Stomach (tissue), 9 donors: ENCODE measurements around the gene ART4. TPM values are rescaled to one million over a fixed set of nuclear protein-coding genes. Genes with fewer than 3 reads are reported as not detected.

Source experiments
- DNase-seq, 2 donors: peaks; one replicate each; pipeline versions ENCODE4 v3.0.0 to v3.0.0-alpha.2; 2013 to 2019
- H3K27ac ChIP-seq, 5 donors: fragments of 200-600 bp in 4 of 5; sonication (generic) in 4 of 5; one replicate each; pipeline ENCODE4 v1.5.1; 2013 to 2019; ENCODE audit warnings: mild to moderate bottlenecking in 1 of 5, moderate library complexity in 1 of 5
- H3K27me3 ChIP-seq, 3 donors: fragments of 200-600 bp; sonication (generic); one replicate each; pipeline ENCODE4 v1.5.1; 2017 to 2019; ENCODE audit warnings: mixed run types in 1 of 3
- H3K36me3 ChIP-seq, 4 donors: fragments of 200-600 bp; sonication (generic); 1 replicate in 3 of 4; 2 replicates in 1 of 4; pipeline ENCODE4 v1.5.1; 2016 to 2019
- H3K4me1 ChIP-seq, 4 donors: fragments of 200-600 bp; sonication (generic); one replicate each; pipeline ENCODE4 v1.5.1; 2016 to 2019
- H3K4me3 ChIP-seq, 4 donors: fragments of 200-600 bp; sonication (generic) in 3 of 4; one replicate each; pipeline ENCODE4 v1.5.1; 2016 to 2019; ENCODE audit warnings: mild to moderate bottlenecking in 1 of 4
- H3K9me3 ChIP-seq, 4 donors: fragments of 200-600 bp; sonication (generic); one replicate each; pipeline ENCODE4 v1.5.1; 2016 to 2019
- EP300 ChIP-seq: sonication (generic); formaldehyde crosslinking; IDR thresholded peaks from one replicate; pipeline ENCODE4 v1.6.1; 2017; ENCODE audit warnings: antibody characterized with exemption
- POLR2A ChIP-seq, 4 donors: fragments of 450-650 bp; IDR thresholded peaks; one replicate each; pipeline ENCODE4 v1.6.1; 2016; ENCODE audit warnings: antibody characterized with exemption in 4 of 4, control low read depth in 2 of 4, mild to moderate bottlenecking in 1 of 4, moderate library complexity in 1 of 4
- POLR2AphosphoS5 ChIP-seq, 3 donors: sonication (generic); formaldehyde crosslinking; IDR thresholded peaks; one replicate each; pipeline ENCODE4 v1.6.1; 2016; ENCODE audit warnings: antibody characterized with exemption in 3 of 3
- WGBS, 5 donors: extraction: QIAGEN DNeasy Blood & Tissue Kit in 3 of 5; methylation state at CpG; one replicate each; pipeline versions ENCODE4 v1.1.5 to v1.1.7; 2013 to 2018; 5-methylcytosine and 5-hydroxymethylcytosine counted together
- intact Hi-C: fragments of 100-400 bp; cut with DNase I; formaldehyde crosslinking; loops from one replicate; pipeline ENCODE4 v1.15.1; 2023; ENCODE audit warnings: low total_unique reads
- polyA plus RNA-seq, 3 donors: library from polyadenylated mRNA; stranded (reverse); fragments of 200-250 nt; gene quantifications; one replicate each; pipeline ENCODE4 v1.2.3, GENCODE V29; 2013
- total RNA-seq, 5 donors: library from RNA; depleted of rRNA; stranded (reverse); fragments of >200 nt; gene quantifications; one replicate each; pipeline versions ENCODE4 v1.1.0 to v1.2.3, GENCODE V29; 2014 to 2016
- TF ChIP-seq, protein P1 (sequence below), 7 experiments: fragments of 450-650 bp in 4 of 7; fragments of 200-600 bp in 3 of 7; sonication (generic) in 3 of 7; IDR thresholded peaks; one replicate each; pipeline ENCODE4 v1.5.1; 2016 to 2019; ENCODE audit warnings: antibody characterized with exemption in 7 of 7, control low read depth in 2 of 7, mild to moderate bottlenecking in 1 of 7
- donor health status: healthy with polysubstance abuse.
- donor health status: Bipolar disorder and iron deficiency.
- donor health status: healthy.

ART4 gene
- total and polyA plus RNA-seq, 8 donors, result 0.03 to 2.0 (median 1.2) TPM; not detected in 4

DNA sequence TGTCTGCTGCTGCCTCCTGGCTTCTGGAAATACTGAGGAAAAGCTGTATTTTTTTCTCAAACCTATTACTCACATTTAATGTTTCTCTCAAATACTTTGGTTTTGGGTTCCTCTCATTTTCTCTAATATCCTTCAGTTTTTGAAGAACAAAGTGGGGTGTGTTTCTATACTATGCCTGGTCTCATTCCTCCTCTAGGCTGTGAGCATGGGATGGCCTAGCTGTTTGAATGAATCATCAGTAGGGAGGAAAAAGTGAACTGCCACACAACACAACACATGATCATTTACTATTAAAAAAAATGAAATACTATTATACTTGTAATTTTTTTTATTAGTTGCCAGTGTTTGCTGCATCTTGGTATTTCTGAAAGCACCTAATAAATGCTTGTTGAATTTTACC lies 18.1 kb downstream of the ART4 start:
- DNase-seq, result no peak
- Histone ChIP-seq H3K4me3 (no peak overlapping the region), H3K27ac (no peak overlapping the region), H3K9me3 (no peaks in the 10 kb centered on the region), H3K4me1 (no peaks in the 10 kb centered on the region), H3K27me3 (no peaks in the 10 kb centered on the region), H3K36me3 (no peaks in the 10 kb centered on the region)
- TF ChIP-seq EP300, result no peak
- TF ChIP-seq, protein P1, sequence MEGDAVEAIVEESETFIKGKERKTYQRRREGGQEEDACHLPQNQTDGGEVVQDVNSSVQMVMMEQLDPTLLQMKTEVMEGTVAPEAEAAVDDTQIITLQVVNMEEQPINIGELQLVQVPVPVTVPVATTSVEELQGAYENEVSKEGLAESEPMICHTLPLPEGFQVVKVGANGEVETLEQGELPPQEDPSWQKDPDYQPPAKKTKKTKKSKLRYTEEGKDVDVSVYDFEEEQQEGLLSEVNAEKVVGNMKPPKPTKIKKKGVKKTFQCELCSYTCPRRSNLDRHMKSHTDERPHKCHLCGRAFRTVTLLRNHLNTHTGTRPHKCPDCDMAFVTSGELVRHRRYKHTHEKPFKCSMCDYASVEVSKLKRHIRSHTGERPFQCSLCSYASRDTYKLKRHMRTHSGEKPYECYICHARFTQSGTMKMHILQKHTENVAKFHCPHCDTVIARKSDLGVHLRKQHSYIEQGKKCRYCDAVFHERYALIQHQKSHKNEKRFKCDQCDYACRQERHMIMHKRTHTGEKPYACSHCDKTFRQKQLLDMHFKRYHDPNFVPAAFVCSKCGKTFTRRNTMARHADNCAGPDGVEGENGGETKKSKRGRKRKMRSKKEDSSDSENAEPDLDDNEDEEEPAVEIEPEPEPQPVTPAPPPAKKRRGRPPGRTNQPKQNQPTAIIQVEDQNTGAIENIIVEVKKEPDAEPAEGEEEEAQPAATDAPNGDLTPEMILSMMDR (IDR thresholded peaks at IDR 0.05), result no peak
- no peak for TF ChIP-seq POLR2AphosphoS5 (IDR thresholded peaks at IDR 0.05)
- TF ChIP-seq POLR2A (IDR thresholded peaks at IDR 0.05), result no peak
- intact Hi-C loops, result no loop called here

DNA sequence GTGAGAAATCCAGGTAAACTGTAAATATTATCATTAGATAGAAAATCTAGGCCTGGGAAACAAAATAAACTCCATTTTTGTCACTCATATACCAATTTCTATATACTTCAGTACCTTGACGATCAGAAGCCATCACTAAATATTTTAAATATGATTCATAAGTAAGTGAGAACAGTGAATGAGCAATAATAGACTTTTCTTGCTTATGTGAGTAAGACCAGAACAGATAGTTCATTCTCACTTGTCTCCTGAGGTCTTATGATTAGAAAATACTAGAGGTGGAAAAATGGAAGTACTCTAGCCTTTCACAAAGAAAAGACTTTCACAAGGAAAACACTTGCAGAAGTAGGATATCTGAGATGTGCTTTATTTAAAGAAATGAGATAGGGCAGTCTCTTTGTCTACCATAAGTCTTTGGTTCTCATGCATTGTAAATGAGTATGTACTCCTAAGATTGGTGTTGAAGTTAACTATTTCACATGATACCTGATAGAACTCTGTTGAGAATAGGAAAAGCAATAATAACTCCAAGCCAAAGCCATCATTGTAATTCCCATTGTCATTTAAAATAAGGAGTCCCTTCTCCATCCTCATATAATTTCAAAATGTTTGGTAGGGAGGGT lies 19.2 kb downstream of the ART4 start:
- Histone ChIP-seq H3K36me3 (no peaks in the 10 kb centered on the region), H3K4me3 (no peak overlapping the region), H3K27me3 (no peaks in the 10 kb centered on the region), H3K4me1 (no peaks in the 10 kb centered on the region), H3K9me3 (no peaks in the 10 kb centered on the region), H3K27ac (no peak overlapping the region)
- DNase-seq, result no peak
- intact Hi-C loops, result no loop called here
- TF ChIP-seq EP300, result no peak
- WGBS, 5 donors, result 71 to 91% (median 80%) methylated on average over 1 of the region's 1 CpG

DNA sequence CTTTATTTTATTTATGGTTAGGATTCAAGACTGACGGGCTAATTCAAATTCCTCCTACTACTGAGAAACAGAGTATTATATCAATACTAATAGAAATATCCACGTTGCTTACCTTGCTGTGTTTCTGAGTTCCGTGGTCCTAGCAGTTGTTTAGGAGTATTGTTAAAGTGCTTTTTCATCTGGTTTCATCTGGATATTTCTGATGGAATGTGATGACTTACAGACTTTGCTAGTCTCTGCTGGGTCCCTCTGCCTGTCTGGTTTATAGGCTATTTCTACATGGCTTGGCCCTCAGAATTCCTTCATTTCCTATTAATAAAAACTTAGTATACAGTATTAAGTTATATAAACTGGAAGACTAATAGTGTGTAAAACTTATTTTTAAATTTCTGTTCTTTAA lies 29.3 kb downstream of the ART4 start, which contains the start of gene SMCO3:
TSS of gene SMCO3 (minus strand) at position 169 of the 400 bp plus-strand sequence. CDS start 7,502 bp downstream, outside the sequence.
- TF ChIP-seq POLR2A (IDR thresholded peaks at IDR 0.05) (no peak), EP300 (no peak), POLR2AphosphoS5 (IDR thresholded peaks at IDR 0.05) (no peak)
- no peaks in the 10 kb centered on the region for H3K36me3 ChIP-seq
- H3K9me3 ChIP-seq, result no peaks in the 10 kb centered on the region
- no peak within 1 kb of the TSS for H3K27ac ChIP-seq
- no peak within 1 kb of the TSS for H3K4me3 ChIP-seq
- no peak for DNase-seq
- intact Hi-C loops, result no loop called here
- H3K4me1 ChIP-seq, result no peaks in the 10 kb centered on the region
- no peaks in the 10 kb centered on the region for H3K27me3 ChIP-seq
- 82 to 89% (median 83%) methylated on average over 3 of the region's 3 CpGs for WGBS, 5 donors

DNA sequence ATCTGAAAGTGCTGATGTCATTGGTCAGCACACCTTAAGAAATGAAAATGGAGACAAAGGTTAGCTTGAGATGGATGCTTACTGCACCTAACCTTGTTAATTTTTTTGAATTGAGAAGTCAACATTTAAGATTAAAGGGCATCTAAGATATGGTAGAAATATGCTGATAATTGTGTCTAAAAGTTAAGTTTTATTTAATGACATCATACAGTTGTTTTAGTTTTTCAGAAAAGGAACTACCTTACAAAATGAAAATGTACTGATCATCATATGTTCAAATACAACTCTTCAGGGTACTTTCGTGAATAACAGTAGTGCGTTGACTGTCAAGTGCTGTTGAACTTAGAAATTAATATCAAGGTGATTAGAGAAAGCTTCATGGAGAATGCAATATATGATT lies 31.8 kb downstream of the ART4 start:
- Histone ChIP-seq H3K27me3 (no peaks in the 10 kb centered on the region), H3K27ac (no peak overlapping the region), H3K9me3 (no peaks in the 10 kb centered on the region), H3K4me3 (no peak overlapping the region), H3K36me3 (no peaks in the 10 kb centered on the region), H3K4me1 (no peaks in the 10 kb centered on the region)
- TF ChIP-seq, protein P1 (IDR thresholded peaks at IDR 0.05), result no peak
- TF ChIP-seq EP300 (no peak), POLR2A (IDR thresholded peaks at IDR 0.05) (no peak)
- 91 to 98% (median 96%) methylated on average over 2 of the region's 2 CpGs for WGBS, 5 donors
- DNase-seq, result no peak
- intact Hi-C loops, result no loop called here

DNA sequence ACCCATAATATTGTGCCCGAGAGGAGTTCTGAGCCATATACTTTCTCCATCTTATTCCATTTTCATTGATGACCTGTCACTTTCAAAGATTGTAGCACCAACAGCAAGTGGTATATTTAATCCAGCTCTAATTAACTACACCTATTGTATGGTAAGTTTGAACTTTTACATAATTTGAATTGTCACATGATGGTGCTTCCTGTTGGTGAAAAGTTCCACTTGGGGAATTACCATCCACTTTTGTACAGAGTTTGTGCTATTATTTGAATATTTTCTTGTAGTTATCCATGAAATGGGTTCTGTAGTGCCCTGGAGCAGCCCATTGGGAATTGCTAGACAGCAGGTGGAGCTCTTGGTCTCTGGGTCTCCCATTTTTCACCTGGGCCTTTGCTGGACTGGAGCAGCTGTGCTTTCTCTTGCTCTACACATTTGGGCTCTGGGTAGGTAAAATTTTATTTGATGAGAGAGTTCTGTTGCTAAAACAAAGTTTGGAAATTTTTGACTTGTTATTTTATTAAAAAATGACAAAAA lies 32.3 kb downstream of the ART4 start:
- DNase-seq, result peak in 1 of 2 donors; percentile 31
- Histone ChIP-seq H3K9me3 (no peaks in the 10 kb centered on the region), H3K4me3 (no peak overlapping the region), H3K36me3 (no peaks in the 10 kb centered on the region), H3K27ac (no peak overlapping the region), H3K27me3 (no peaks in the 10 kb centered on the region), H3K4me1 (no peaks in the 10 kb centered on the region)
- 95 to 100% (median 96%) methylated on average over 1 of the region's 1 CpG for WGBS, 5 donors
- TF ChIP-seq POLR2AphosphoS5 (IDR thresholded peaks at IDR 0.05), result no peak
- TF ChIP-seq, protein P1 (IDR thresholded peaks at IDR 0.05), result no peak
- no peak for TF ChIP-seq EP300
- TF ChIP-seq POLR2A (IDR thresholded peaks at IDR 0.05), result no peak
- intact Hi-C loops, result no loop called here
